Measurements from ENCODE around the gene NFKB2.

Gene NFKB2

DNA sequence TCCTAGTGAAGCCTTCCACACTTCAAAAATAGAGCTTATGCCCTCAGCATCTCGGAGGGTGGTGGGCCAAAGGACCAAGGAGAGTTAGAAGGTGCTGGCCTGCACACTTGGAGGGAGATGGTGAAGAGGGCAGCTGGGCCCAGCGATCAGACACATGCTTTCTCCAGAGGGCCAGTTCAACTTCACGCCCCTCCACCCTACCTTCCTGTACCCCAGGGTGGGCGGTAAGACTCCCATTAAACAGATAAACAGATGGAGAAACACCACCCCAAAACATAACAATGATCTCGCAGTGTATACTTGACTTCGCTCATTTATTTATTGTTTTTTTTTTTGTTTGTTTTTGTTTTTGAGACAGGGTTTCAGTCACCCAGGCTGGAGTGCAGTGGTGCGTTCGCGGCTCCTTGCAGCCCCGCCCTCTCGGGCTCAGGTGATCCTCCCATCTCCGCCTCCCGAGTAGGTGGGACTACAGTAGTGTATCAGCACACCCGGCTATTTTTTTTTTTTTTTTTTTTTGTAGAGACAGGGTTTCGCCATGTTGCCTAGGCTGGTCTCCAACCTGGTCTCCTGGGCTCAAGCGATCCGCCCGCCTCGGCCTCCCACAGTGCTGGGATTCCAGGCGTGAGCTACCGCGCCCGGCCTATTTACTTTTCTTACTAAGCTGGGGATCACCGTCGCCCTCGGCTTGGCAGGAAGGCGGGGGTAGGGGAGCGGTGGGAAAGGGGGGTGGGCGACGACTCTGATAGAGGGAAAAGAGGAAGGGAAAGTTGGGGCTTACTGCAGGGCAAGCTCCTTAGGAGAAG is 54.0 kb downstream of the NFKB2 start:
- in situ Hi-C loops (cut with MboI; ENCODE audit: low sequenced_read_pairs, unreplicated experiment): no loop called here
- DNase-seq (ENCODE audit: low spot score): peak; percentile 78
- TF ChIP-seq, protein P1, sequence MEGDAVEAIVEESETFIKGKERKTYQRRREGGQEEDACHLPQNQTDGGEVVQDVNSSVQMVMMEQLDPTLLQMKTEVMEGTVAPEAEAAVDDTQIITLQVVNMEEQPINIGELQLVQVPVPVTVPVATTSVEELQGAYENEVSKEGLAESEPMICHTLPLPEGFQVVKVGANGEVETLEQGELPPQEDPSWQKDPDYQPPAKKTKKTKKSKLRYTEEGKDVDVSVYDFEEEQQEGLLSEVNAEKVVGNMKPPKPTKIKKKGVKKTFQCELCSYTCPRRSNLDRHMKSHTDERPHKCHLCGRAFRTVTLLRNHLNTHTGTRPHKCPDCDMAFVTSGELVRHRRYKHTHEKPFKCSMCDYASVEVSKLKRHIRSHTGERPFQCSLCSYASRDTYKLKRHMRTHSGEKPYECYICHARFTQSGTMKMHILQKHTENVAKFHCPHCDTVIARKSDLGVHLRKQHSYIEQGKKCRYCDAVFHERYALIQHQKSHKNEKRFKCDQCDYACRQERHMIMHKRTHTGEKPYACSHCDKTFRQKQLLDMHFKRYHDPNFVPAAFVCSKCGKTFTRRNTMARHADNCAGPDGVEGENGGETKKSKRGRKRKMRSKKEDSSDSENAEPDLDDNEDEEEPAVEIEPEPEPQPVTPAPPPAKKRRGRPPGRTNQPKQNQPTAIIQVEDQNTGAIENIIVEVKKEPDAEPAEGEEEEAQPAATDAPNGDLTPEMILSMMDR (IDR thresholded peaks at IDR 0.05; ENCODE audit: borderline replicate concordance, control extremely low read depth, extremely low read depth, insufficient read depth, missing control alignments): no peak

DNA sequence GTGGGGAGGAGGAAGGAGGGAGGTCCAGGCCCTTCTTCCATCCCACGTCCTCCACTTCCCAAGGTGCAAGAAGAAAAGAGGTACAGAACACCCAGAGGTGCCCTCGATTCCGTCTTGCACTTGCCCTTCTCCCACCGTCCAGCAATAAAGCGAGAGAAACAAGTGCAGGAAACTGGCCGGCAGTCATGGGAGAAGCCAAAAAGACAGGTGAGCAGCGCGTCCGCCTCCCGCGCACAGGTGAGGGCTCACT is 54.5 kb downstream of the NFKB2 start:
- DNase-seq (ENCODE audit: low spot score): no peak
- TF ChIP-seq, protein P1 (IDR thresholded peaks at IDR 0.05; ENCODE audit: borderline replicate concordance, control extremely low read depth, extremely low read depth, insufficient read depth, missing control alignments): no peak
- in situ Hi-C loops (cut with MboI; ENCODE audit: low sequenced_read_pairs, unreplicated experiment): no loop called here

DNA sequence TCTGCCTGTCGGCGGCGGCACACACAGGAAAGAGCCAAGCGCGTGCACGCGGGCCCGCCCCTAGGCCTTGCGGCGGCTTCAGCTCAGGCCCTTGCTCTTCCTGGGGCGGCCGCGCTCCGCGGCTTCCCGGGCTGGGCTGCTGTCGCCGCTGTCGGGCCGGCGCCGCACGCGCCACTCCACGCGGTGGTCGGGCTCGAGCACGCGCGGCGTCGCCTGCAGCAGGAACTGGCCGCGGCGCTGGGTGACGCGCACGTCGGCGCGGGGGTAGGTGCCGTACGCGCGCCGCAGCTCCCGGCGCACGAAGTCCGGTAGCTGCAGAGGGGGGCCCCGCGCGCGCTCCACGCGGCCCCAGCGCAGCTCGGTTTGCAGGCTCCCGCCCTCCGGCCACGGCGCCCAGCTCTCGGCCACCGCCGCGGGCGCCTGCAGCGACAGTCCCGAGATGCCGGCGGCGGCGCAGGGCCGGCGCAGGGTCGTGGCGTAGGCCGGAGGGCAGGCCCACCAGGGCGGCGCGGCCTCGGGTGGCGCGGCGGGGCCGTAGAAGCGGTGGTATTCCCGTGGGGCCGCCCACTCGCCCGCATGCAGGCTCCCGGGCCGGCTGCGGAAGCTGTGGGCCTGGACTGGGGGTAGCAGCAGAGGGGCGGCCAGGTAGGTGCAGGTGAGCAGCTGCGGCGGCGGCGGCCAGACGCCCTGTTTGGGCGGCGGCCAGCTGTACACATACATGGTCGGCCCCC is 55.0 kb downstream of the NFKB2 start:
- in situ Hi-C loops (cut with MboI; ENCODE audit: low sequenced_read_pairs, unreplicated experiment): no loop called here
- DNase-seq (ENCODE audit: low spot score): peak; percentile 91
- TF ChIP-seq, protein P1 (IDR thresholded peaks at IDR 0.05; ENCODE audit: borderline replicate concordance, control extremely low read depth, extremely low read depth, insufficient read depth, missing control alignments): no peak

DNA sequence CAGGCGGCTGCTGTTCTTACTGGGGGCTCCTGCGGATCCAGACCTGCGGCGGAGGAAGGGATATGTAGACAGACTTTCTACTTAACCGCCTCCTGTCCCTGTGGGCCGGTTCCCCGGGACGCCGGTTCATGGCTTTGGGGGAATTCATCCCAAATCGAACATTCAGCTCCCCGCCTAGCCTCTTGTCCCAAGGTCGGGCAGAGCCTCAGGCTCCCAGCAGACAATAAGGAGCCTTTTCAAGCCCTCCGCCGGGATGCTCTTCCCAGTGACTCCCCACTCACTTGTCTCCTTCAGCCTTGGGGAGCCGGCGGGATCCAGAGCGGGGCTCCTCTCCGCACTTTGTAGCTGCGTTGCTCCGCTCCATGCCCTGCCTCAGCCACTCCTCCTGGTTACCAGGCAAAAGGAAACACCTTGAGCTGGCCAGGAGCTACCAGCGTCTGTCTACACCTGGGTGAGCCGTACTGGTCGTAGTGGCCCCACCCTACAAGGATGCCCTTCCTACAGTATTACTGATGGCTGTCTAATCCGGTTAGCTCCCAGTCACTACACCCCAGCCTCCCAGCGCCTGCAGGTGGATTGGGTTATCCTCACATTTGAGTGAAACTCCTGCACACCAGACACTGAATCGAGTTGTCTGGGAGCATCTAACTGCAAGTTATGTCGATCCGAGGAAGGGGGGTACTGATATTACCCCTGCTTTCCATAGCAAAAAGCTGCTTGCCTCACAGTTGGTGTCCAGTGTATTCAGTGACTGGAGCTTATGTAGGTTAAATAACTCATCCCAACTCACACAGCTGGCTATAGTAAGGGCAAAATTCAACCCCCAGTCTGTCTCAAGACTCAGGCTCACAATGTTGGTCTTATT is 55.8 kb downstream of the NFKB2 start, which contains the start of gene C10orf95:
TSS of gene C10orf95 (minus strand) at position 439 of the 865 bp plus-strand sequence. CDS start 450 bp downstream, outside the sequence.
- TF ChIP-seq, protein P1 (IDR thresholded peaks at IDR 0.05; ENCODE audit: borderline replicate concordance, control extremely low read depth, extremely low read depth, insufficient read depth, missing control alignments): no peak
- no peak for DNase-seq (ENCODE audit: low spot score)
- in situ Hi-C loops (cut with MboI; ENCODE audit: low sequenced_read_pairs, unreplicated experiment): no loop called here
